H9 (cell line): ENCODE measurements around the gene FMN1. TPM values are rescaled to one million over a fixed set of nuclear protein-coding genes. Genes with fewer than 3 reads are reported as not detected.

Experiments used
- DNase-seq: peaks from one replicate; pipeline ENCODE4 v3.0.0-alpha.2; 2017
- H2AFZ ChIP-seq: one replicate; pipeline ENCODE4 v1.6.1; 2013; ENCODE audit warnings: mild to moderate bottlenecking, low read length, control low read depth, moderate library complexity
- H2AK5ac ChIP-seq: 2 replicates; pipeline ENCODE4 v1.6.1; 2013; ENCODE audit warnings: low read length, control low read depth, mixed read lengths; ENCODE audit not compliant: insufficient read length
- H2BK120ac ChIP-seq: one replicate; pipeline ENCODE4 v1.6.1; 2013; ENCODE audit warnings: low read depth, mild to moderate bottlenecking, low read length, control low read depth, inconsistent platforms; ENCODE audit not compliant: poor library complexity, severe bottlenecking
- H2BK12ac ChIP-seq: 2 replicates; pipeline ENCODE4 v1.6.1; 2013; ENCODE audit warnings: low read length, control low read depth, mixed read lengths, low read depth; ENCODE audit not compliant: insufficient read length
- H2BK15ac ChIP-seq: 2 replicates; pipeline ENCODE4 v1.6.1; 2013; ENCODE audit warnings: low read depth, low read length, control low read depth
- H2BK20ac ChIP-seq: one replicate; pipeline ENCODE4 v1.6.1; 2013; ENCODE audit warnings: low read depth, mild to moderate bottlenecking, low read length, control low read depth, inconsistent platforms; ENCODE audit not compliant: poor library complexity, severe bottlenecking
- H2BK5ac ChIP-seq: 2 replicates; pipeline ENCODE4 v1.6.1; 2013; ENCODE audit warnings: low read length, control low read depth, mixed read lengths; ENCODE audit not compliant: insufficient read length
- H3K14ac ChIP-seq: 2 replicates; pipeline ENCODE4 v1.6.1; 2013; ENCODE audit warnings: low read length, control low read depth; ENCODE audit not compliant: insufficient read depth
- H3K18ac ChIP-seq: 2 replicates; pipeline ENCODE4 v1.6.1; 2013; ENCODE audit warnings: low read depth, mild to moderate bottlenecking, mixed read lengths, low read length, control low read depth; ENCODE audit not compliant: insufficient read length
- H3K23ac ChIP-seq: 2 replicates; pipeline ENCODE4 v1.6.1; 2013; ENCODE audit warnings: low read length, control low read depth, mixed read lengths, low read depth; ENCODE audit not compliant: insufficient read length
- H3K23me2 ChIP-seq: 2 replicates; pipeline ENCODE4 v1.6.1; 2013; ENCODE audit warnings: low read depth, mild to moderate bottlenecking, mixed read lengths, low read length, control low read depth; ENCODE audit not compliant: insufficient read length, poor library complexity, severe bottlenecking
- H3K27ac ChIP-seq: 2 replicates; pipeline ENCODE4 v1.5.1; 2013; ENCODE audit warnings: low read length, control low read depth, mixed read lengths, low read depth; ENCODE audit not compliant: insufficient read length
- H3K27me3 ChIP-seq: 2 replicates; pipeline ENCODE4 v1.6.1; 2013; ENCODE audit warnings: low read length, control low read depth, inconsistent platforms; ENCODE audit not compliant: insufficient read depth
- H3K4ac ChIP-seq: 2 replicates; pipeline ENCODE4 v1.6.1; 2013; ENCODE audit warnings: low read depth, mild to moderate bottlenecking, control low read depth, inconsistent platforms, low read length, moderate library complexity
- H3K4me1 ChIP-seq: 2 replicates; pipeline ENCODE4 v1.6.1; 2013; ENCODE audit warnings: low read length, control low read depth, inconsistent platforms; ENCODE audit not compliant: insufficient read depth
- H3K4me2 ChIP-seq: 2 replicates; pipeline ENCODE4 v1.6.1; 2013; ENCODE audit warnings: low read length, control low read depth, mixed read lengths; ENCODE audit not compliant: insufficient read length, insufficient read depth
- H3K56ac ChIP-seq: 2 replicates; pipeline ENCODE4 v1.6.1; 2013; ENCODE audit warnings: low read depth, mild to moderate bottlenecking, mixed read lengths, low read length, control low read depth; ENCODE audit not compliant: insufficient read length
- H3K79me1 ChIP-seq: 2 replicates; pipeline ENCODE4 v1.6.1; 2013; ENCODE audit warnings: low read depth, mild to moderate bottlenecking, moderate library complexity, low read length, control low read depth, inconsistent platforms; ENCODE audit not compliant: insufficient read depth, poor library complexity, severe bottlenecking
- H3K79me2 ChIP-seq: 2 replicates; pipeline ENCODE4 v1.6.1; 2013; ENCODE audit warnings: low read length, control low read depth, inconsistent platforms; ENCODE audit not compliant: insufficient read depth
- H3K9ac ChIP-seq: 2 replicates; pipeline ENCODE4 v1.6.1; 2013; ENCODE audit warnings: low read length, control low read depth, mixed read lengths; ENCODE audit not compliant: insufficient read length; ENCODE audit errors: extremely low read depth
- H3K9me3 ChIP-seq: one replicate; pipeline ENCODE4 v1.6.1; 2013; ENCODE audit warnings: low read depth, low read length, inconsistent platforms; ENCODE audit not compliant: control insufficient read depth
- H3T11ph ChIP-seq: one replicate; pipeline ENCODE4 v1.6.1; 2013; ENCODE audit warnings: mild to moderate bottlenecking, low read length, control low read depth, inconsistent platforms
- H4K20me1 ChIP-seq: one replicate; pipeline ENCODE4 v1.6.1; 2013; ENCODE audit not compliant: control insufficient read depth, insufficient read length, insufficient read depth
- H4K5ac ChIP-seq: 2 replicates; pipeline ENCODE4 v1.6.1; 2013; ENCODE audit warnings: low read depth, mild to moderate bottlenecking, mixed read lengths, low read length, control low read depth; ENCODE audit not compliant: insufficient read length
- H4K8ac ChIP-seq: replicated peaks from 2 replicates; pipeline ENCODE4 v1.6.1; 2013; ENCODE audit warnings: low read length, control low read depth, mixed read lengths, low read depth; ENCODE audit not compliant: insufficient read length
- H4K91ac ChIP-seq: 2 replicates; pipeline ENCODE4 v1.6.1; 2013; ENCODE audit warnings: low read depth, mild to moderate bottlenecking, moderate library complexity, mixed read lengths, low read length, control low read depth; ENCODE audit not compliant: insufficient read length
- H3K27ac Mint-ChIP-seq, 3 experiments: 2 replicates in 2 of 3; 3 replicates in 1 of 3; pipeline ENCODE4 v1.8.0; 2020 to 2021; ENCODE audit warnings: mixed read lengths in 3 of 3, mild to moderate bottlenecking in 1 of 3, moderate library complexity in 1 of 3
- H3K27me3 Mint-ChIP-seq: 2 replicates; pipeline ENCODE4 v1.8.0; 2021; ENCODE audit warnings: low read depth, mild to moderate bottlenecking, moderate library complexity, mixed read lengths
- H3K36me3 Mint-ChIP-seq, 3 experiments: 2 replicates in 2 of 3; 3 replicates in 1 of 3; pipeline ENCODE4 v1.8.0; 2020 to 2021; ENCODE audit warnings: low read depth in 3 of 3, mixed read lengths in 3 of 3; ENCODE audit not compliant: insufficient read depth in 1 of 3
- H3K4me1 Mint-ChIP-seq, 2 experiments: 2 replicates each; pipeline ENCODE4 v1.8.0; 2020; ENCODE audit warnings: mixed read lengths in 2 of 2
- H3K4me3 Mint-ChIP-seq, 2 experiments: 2 replicates in 1 of 2; 3 replicates in 1 of 2; pipeline ENCODE4 v1.8.0; 2020 to 2021; ENCODE audit warnings: mild to moderate bottlenecking in 2 of 2, mixed read lengths in 2 of 2, moderate library complexity in 1 of 2
- H3K9me3 Mint-ChIP-seq, 2 experiments: 2 replicates in 1 of 2; 3 replicates in 1 of 2; pipeline ENCODE4 v1.8.0; 2020; ENCODE audit warnings: mild to moderate bottlenecking in 2 of 2, mixed read lengths in 2 of 2, moderate library complexity in 1 of 2
- CTCF ChIP-seq: fragments of 200-600 bp; sonication (generic); conservative IDR thresholded peaks from 3 replicates; pipeline ENCODE4 v1.8.0; 2021; ENCODE audit warnings: antibody characterized with exemption, mild to moderate bottlenecking
- WGBS: extraction: QIAGEN DNeasy Blood & Tissue Kit; methylation state at CpG from one replicate; pipeline ENCODE4 v1.1.7; 2013; ENCODE audit warnings: missing lambda C conversion rate, low lambda C conversion rate, mixed read lengths; ENCODE audit not compliant: insufficient read length; ENCODE audit errors: extremely low coverage; 5-methylcytosine and 5-hydroxymethylcytosine counted together
- total RNA-seq: library from RNA; stranded (reverse); gene quantifications from 2 replicates; pipeline ENCODE4 v1.2.1, GENCODE V29; 2021

FMN1 gene
- total RNA-seq, 1 experiment from 2014 or later = 1.9 TPM

GRCh38 chr15:33169625-33170024 lies 24.9 kb downstream of the FMN1 start:
- H3K27me3 Mint-ChIP-seq = no peaks in the 10 kb centered on the region

More at GRCh38 chr15:33169625-33170024, 24.9 kb downstream of the FMN1 start:
- no peak overlapping the region for H2BK5ac ChIP-seq
- H3K23ac ChIP-seq = no peak overlapping the region
- no peak overlapping the region for H2AK5ac ChIP-seq
- no peak overlapping the region for H3K4me2 ChIP-seq
- no peak overlapping the region for H4K91ac ChIP-seq
- H3K4me1 ChIP-seq = no peaks in the 10 kb centered on the region
- H3K79me1 ChIP-seq = no peaks in the 10 kb centered on the region
- no peaks in the 10 kb centered on the region for H4K20me1 ChIP-seq
- no peak overlapping the region for H4K8ac ChIP-seq
- H3K79me2 ChIP-seq = no peaks in the 10 kb centered on the region
- no peak for TF ChIP-seq CTCF
- no CpG with 5 or more reads among the region's 3 CpGs for WGBS
- no peaks in the 10 kb centered on the region for H3K9me3 Mint-ChIP-seq
- H3K23me2 ChIP-seq = no peaks in the 10 kb centered on the region
- H3K36me3 Mint-ChIP-seq = no peaks in the 10 kb centered on the region
- DNase-seq = no peak
- H3K27me3 ChIP-seq = no peaks in the 10 kb centered on the region
- H3K9me3 ChIP-seq = no peaks in the 10 kb centered on the region
- no peak overlapping the region for H3K27ac Mint-ChIP-seq
- H2BK20ac ChIP-seq = no peak overlapping the region
- H2BK12ac ChIP-seq = no peak overlapping the region
- H2BK120ac ChIP-seq = no peak overlapping the region
- no peak overlapping the region for H3K27ac ChIP-seq
- no peak overlapping the region for H3K9ac ChIP-seq
- no peak overlapping the region for H3K4me3 Mint-ChIP-seq
- H3K14ac ChIP-seq = no peak overlapping the region
- no peak overlapping the region for H4K5ac ChIP-seq
- H2BK15ac ChIP-seq = no peak overlapping the region
- H3K4ac ChIP-seq = no peak overlapping the region
- no peak overlapping the region for H3K56ac ChIP-seq
- no peak overlapping the region for H3T11ph ChIP-seq
- H3K4me1 Mint-ChIP-seq = no peaks in the 10 kb centered on the region
- no peak overlapping the region for H3K18ac ChIP-seq
- H2AFZ ChIP-seq = no peak overlapping the region
